IMR-90 (cell line): ENCODE data around the gene VAC14. TPM values are rescaled to one million over a fixed set of nuclear protein-coding genes. Genes with fewer than 3 reads are reported as not detected.

Source experiments
- ATAC-seq: fragments of 200-7000 bp; cut with Tn5 transposase; 2 replicates; pipeline ENCODE4 v1.9.1; 2020; ENCODE audit warnings: low read depth, mild to moderate bottlenecking, moderate library complexity
- BruUV-seq: library from RNA; stranded (reverse); fragments of 400-500 nt; replicated peaks from 2 replicates; lab custom pipeline; 2021; lab: Mats Ljungman, UMichigan
- CTCF ChIA-PET: fragments of 300-600 bp; formaldehyde crosslinking; extraction: SDS; loops from one replicate; lab custom pipeline; 2021; ENCODE audit warnings: antibody characterized with exemption; lab: Yijun Ruan, JAX
- POLR2A ChIA-PET: fragments of 300-600 bp; sonication (Branson Sonifier 250); formaldehyde crosslinking; loops from one replicate; lab custom pipeline; 2022; ENCODE audit warnings: antibody characterized with exemption; ENCODE audit not compliant: unreplicated experiment; lab: Charles Lee
- DNase-seq: peaks from one replicate; pipeline ENCODE4 v3.0.0; 2013
- H2AFZ ChIP-seq: replicated peaks from 2 replicates; pipeline ENCODE3; 2013; ENCODE audit warnings: low read length, mild to moderate bottlenecking; ENCODE audit not compliant: poor library complexity
- H2AK5ac ChIP-seq: 2 replicates; pipeline ENCODE4 v1.6.1; 2013; ENCODE audit warnings: low read depth, low read length, inconsistent platforms
- H2AK9ac ChIP-seq: replicated peaks from 2 replicates; pipeline ENCODE3; 2013; ENCODE audit warnings: mild to moderate bottlenecking, low read depth, low read length, moderate library complexity; ENCODE audit not compliant: poor library complexity
- H2BK120ac ChIP-seq: 2 replicates; pipeline ENCODE4 v1.6.1; 2013; ENCODE audit warnings: low read depth, low read length, inconsistent platforms
- H2BK15ac ChIP-seq: 3 replicates; pipeline ENCODE4 v1.6.1; 2013; ENCODE audit warnings: low read depth, low read length, inconsistent platforms
- H2BK20ac ChIP-seq: 2 replicates; pipeline ENCODE4 v1.6.1; 2013; ENCODE audit warnings: low read depth, mild to moderate bottlenecking, inconsistent platforms, low read length, moderate library complexity
- H2BK5ac ChIP-seq: 2 replicates; pipeline ENCODE4 v1.6.1; 2013; ENCODE audit warnings: mild to moderate bottlenecking, low read depth, low read length, inconsistent platforms; ENCODE audit not compliant: poor library complexity, severe bottlenecking
- H3K14ac ChIP-seq: replicated peaks from 2 replicates; pipeline ENCODE4 v1.6.1; 2013; ENCODE audit warnings: low read depth, low read length, inconsistent platforms
- H3K18ac ChIP-seq: 2 replicates; pipeline ENCODE4 v1.6.1; 2013; ENCODE audit warnings: low read depth, low read length, control low read depth
- H3K23ac ChIP-seq: 2 replicates; pipeline ENCODE4 v1.6.1; 2013; ENCODE audit warnings: low read depth, low read length, inconsistent platforms
- H3K27ac ChIP-seq: 2 replicates; pipeline ENCODE4 v1.5.1; 2013; ENCODE audit warnings: mild to moderate bottlenecking, control low read depth, low read length; ENCODE audit not compliant: insufficient read depth
- H3K27me3 ChIP-seq: 2 replicates; pipeline ENCODE4 v1.6.1; 2013; ENCODE audit warnings: low read length; ENCODE audit not compliant: control insufficient read depth, insufficient read depth
- H3K36me3 ChIP-seq: 2 replicates; pipeline ENCODE4 v1.6.1; 2013; ENCODE audit warnings: low read length, mixed read lengths; ENCODE audit not compliant: control insufficient read depth, insufficient read depth
- H3K4ac ChIP-seq: 2 replicates; pipeline ENCODE4 v1.6.1; 2013; ENCODE audit warnings: low read depth, low read length, inconsistent platforms
- H3K4me1 ChIP-seq: 2 replicates; pipeline ENCODE4 v1.6.1; 2013; ENCODE audit warnings: low read length, mixed read lengths; ENCODE audit not compliant: control insufficient read depth, insufficient read depth
- H3K4me2 ChIP-seq: 2 replicates; pipeline ENCODE4 v1.6.1; 2013; ENCODE audit warnings: low read depth, mild to moderate bottlenecking, control low read depth, low read length, moderate library complexity
- H3K4me3 ChIP-seq: 2 replicates; pipeline ENCODE4 v1.5.1; 2013; ENCODE audit warnings: low read depth, mild to moderate bottlenecking, control low read depth, low read length, moderate library complexity; ENCODE audit not compliant: insufficient read depth
- H3K56ac ChIP-seq: 2 replicates; pipeline ENCODE4 v1.6.1; 2013; ENCODE audit warnings: low read length, inconsistent platforms; ENCODE audit not compliant: insufficient read depth; ENCODE audit errors: extremely low read depth
- H3K79me1 ChIP-seq, 2 experiments: 2 replicates each; pipeline ENCODE4 v1.6.1; 2013; ENCODE audit warnings: low read length in 2 of 2, inconsistent platforms in 1 of 2, low read depth in 1 of 2
- H3K9ac ChIP-seq: 2 replicates; pipeline ENCODE4 v1.6.1; 2013; ENCODE audit warnings: low read depth, low read length, control low read depth
- H3K9me1 ChIP-seq: 2 replicates; pipeline ENCODE4 v1.6.1; 2013; ENCODE audit warnings: low read length, inconsistent platforms; ENCODE audit not compliant: insufficient read depth
- H3K9me3 ChIP-seq: 2 replicates; pipeline ENCODE4 v1.6.1; 2013; ENCODE audit warnings: low read length; ENCODE audit not compliant: control insufficient read depth, insufficient read depth
- H4K20me1 ChIP-seq: 2 replicates; pipeline ENCODE4 v1.6.1; 2013; ENCODE audit warnings: low read length, inconsistent platforms; ENCODE audit not compliant: insufficient read depth
- H4K5ac ChIP-seq: 2 replicates; pipeline ENCODE4 v1.6.1; 2013; ENCODE audit warnings: mild to moderate bottlenecking, low read depth, low read length, control low read depth
- H4K8ac ChIP-seq, 2 experiments: 2 replicates each; pipeline ENCODE4 v1.6.1; 2013; ENCODE audit warnings: low read depth in 2 of 2, low read length in 2 of 2, control low read depth in 1 of 2, inconsistent platforms in 1 of 2
- H4K91ac ChIP-seq: 2 replicates; pipeline ENCODE4 v1.6.1; 2013; ENCODE audit warnings: low read depth, low read length, inconsistent platforms; ENCODE audit not compliant: insufficient read depth
- BHLHE40 ChIP-seq: fragments of 150-350 bp; IDR thresholded peaks from 2 replicates; pipeline ENCODE4 v1.6.1; 2016; ENCODE audit warnings: mild to moderate bottlenecking, low read depth, low read length
- CHD1 ChIP-seq: IDR thresholded peaks from 2 replicates; pipeline ENCODE4 v1.6.1; 2012; ENCODE audit warnings: low read depth, low read length, improper control_type of control experiment
- ELK1 ChIP-seq: fragments of 150-350 bp; IDR thresholded peaks from 2 replicates; pipeline ENCODE4 v1.6.1; 2016; ENCODE audit warnings: low read depth, mild to moderate bottlenecking, low read length, moderate library complexity, borderline replicate concordance
- FOS ChIP-seq: fragments of 150-350 bp; IDR thresholded peaks from 2 replicates; pipeline ENCODE4 v1.6.1; 2016; ENCODE audit warnings: low read depth, low read length
- MAFK ChIP-seq: IDR thresholded peaks from 2 replicates; pipeline ENCODE4 v1.6.1; 2012; ENCODE audit warnings: low read depth, low read length, improper control_type of control experiment
- MXI1 ChIP-seq: IDR thresholded peaks from 2 replicates; pipeline ENCODE4 v1.6.1; 2012; ENCODE audit warnings: low read depth, mild to moderate bottlenecking, low read length, moderate library complexity, borderline replicate concordance
- RAD21 ChIP-seq: IDR thresholded peaks from 2 replicates; pipeline ENCODE4 v1.6.1; 2012; ENCODE audit warnings: low read length, improper control_type of control experiment
- RCOR1 ChIP-seq: IDR thresholded peaks from 2 replicates; pipeline ENCODE4 v1.6.1; 2012; ENCODE audit warnings: mild to moderate bottlenecking, low read length, improper control_type of control experiment; ENCODE audit not compliant: insufficient replicate concordance
- RFX5 ChIP-seq: IDR thresholded peaks from 2 replicates; pipeline ENCODE4 v1.8.0; 2012; ENCODE audit warnings: low read depth, mild to moderate bottlenecking, low read length, moderate library complexity
- WGBS, 2 experiments: methylation state at CpG; one replicate each; pipeline versions ENCODE4 v1.1.5 to v1.1.7; 2013; ENCODE audit warnings: missing lambda C conversion rate in 2 of 2; ENCODE audit not compliant: insufficient read length in 1 of 2; ENCODE audit errors: extremely low coverage in 2 of 2; 5-methylcytosine and 5-hydroxymethylcytosine counted together
- dilution Hi-C: fragments of 300-500 bp; cut with HindIII; formaldehyde crosslinking; loops from one replicate; pipeline ENCODE4 v1.14.3; 2018; ENCODE audit warnings: low sequenced_read_pairs; ENCODE audit not compliant: unreplicated experiment
- in situ Hi-C: fragments of 300-500 bp; cut with MboI; formaldehyde crosslinking; loops from 3 replicates; pipeline ENCODE4 v1.14.3; 2019; ENCODE audit warnings: low sequenced_read_pairs, inconsistent platforms, mixed read lengths
- intact Hi-C: fragments of 100-400 bp; cut with micrococcal nuclease; formaldehyde crosslinking; loops from 2 replicates; pipeline ENCODE4 v1.10.0; 2022
- polyA plus RNA-seq, 3 experiments: library from polyadenylated mRNA; depleted of rRNA; stranded (reverse); fragments of >200 nt; gene quantifications; 2 replicates each; pipeline ENCODE4 v1.2.3, GENCODE V29; 2012; ENCODE audit warnings: low replicate concordance in 1 of 3
- total RNA-seq: library from RNA; depleted of rRNA; stranded (reverse); fragments of >200 nt; gene quantifications from 2 replicates; pipeline ENCODE4 v1.2.3, GENCODE V29; 2012
- TF ChIP-seq, protein P1 (sequence below): conservative IDR thresholded peaks from 2 replicates; pipeline ENCODE4 v1.5.1; 2012; ENCODE audit warnings: mild to moderate bottlenecking, low read depth, low read length, improper control_type of control experiment
- TF ChIP-seq, protein P2 (sequence below): fragments of 150-350 bp; IDR thresholded peaks from 2 replicates; pipeline ENCODE4 v1.6.1; 2017; ENCODE audit warnings: mild to moderate bottlenecking, antibody characterized with exemption, low read length, low read depth

VAC14 gene
- total and polyA plus RNA-seq, 2 of the 4 experiments (the other 2 are of a cell fraction) = 21.1 to 40.2 TPM

DNA sequence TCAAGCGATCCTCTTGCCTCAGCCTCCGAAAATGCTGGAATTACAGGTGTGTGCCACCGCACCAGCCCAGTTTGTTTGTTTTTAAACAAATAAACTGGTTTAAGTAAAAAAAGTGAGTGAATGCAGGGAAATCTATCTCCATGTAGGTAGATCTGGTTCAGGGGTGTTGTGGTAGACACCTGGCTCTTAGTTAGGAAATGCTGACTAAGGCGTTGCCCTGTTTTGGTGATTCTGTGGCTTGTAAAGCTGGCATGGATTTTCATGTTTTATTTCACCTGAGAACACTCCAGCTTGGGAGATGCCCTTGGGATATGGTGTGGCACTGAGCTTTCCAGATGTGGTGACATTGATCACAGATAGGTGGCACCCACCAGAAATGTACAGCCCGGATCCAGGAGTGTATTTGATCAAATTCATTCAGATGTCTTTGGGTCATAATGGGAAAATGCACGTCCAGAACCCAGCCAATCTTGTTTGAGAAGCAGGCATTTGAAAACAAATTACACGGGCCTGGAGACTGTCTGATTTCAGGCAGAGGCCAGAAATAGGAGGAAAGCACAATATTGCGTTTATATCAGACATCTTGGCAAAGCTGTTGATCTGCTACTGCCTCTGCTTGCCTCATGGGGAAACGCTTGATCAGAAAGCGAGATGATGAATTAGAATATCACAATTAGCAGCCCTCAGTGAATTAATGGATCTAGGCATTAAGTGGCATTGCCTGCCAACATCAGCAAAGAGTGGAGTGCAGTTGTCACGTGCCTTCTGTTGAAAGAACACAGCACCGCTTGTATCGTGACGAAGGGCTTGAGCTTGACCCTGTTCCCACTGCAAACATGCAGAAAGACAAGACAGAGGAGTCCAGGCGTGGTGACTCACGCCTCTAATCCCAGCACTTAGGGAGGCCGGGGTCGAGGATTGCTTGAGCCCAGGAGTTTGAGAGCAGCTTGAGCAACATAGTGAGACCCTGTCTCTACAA is 161.9 kb downstream of the VAC14 start:
- H2BK20ac ChIP-seq = peak overlapping the region; percentile 30
- peak overlapping the region; percentile 65 for H2AFZ ChIP-seq
- peak overlapping the region; percentile 43; the same call in 1 of the 3 replicates for H2BK15ac ChIP-seq
- peak overlapping the region; percentile 15 for H3K14ac ChIP-seq
- H3K9me3 ChIP-seq = no peaks in the 10 kb centered on the region
- POLR2A ChIA-PET = no interaction called here
- H3K4ac ChIP-seq = peak overlapping the region; percentile 42
- peak; percentile 87 for DNase-seq
- peak overlapping the region; percentile 12; the same call in 1 of the 2 replicates for H4K91ac ChIP-seq
- no peaks in the 10 kb centered on the region for H3K27me3 ChIP-seq
- peaks cover 11% of the 10 kb centered on the region for H3K4me1 ChIP-seq
- H4K5ac ChIP-seq = peak overlapping the region; percentile 35; the same call in 1 of the 2 replicates
- in situ Hi-C loops = no loop called here
- peak overlapping the region; percentile 53 for H2BK120ac ChIP-seq
- H2AK5ac ChIP-seq = peak overlapping the region; percentile 57
- intact Hi-C loops = loop anchor here (5.0 kb wide), 2 partner anchors 47 to 67 kb away; no protein-coding TSS in a partner anchor
- no TSS peak for BruUV-seq
- H3K18ac ChIP-seq = peak overlapping the region; percentile 32; the same call in 1 of the 2 replicates
- H4K20me1 ChIP-seq = peaks cover 5% of the 10 kb centered on the region; the same call in 1 of the 2 replicates
- H3K23ac ChIP-seq = no peak overlapping the region; the same call in 1 of the 2 replicates
- dilution Hi-C loops = no loop called here
- peak overlapping the region; percentile 16; the same call in 1 of the 2 replicates for H3K4me2 ChIP-seq
- H3K36me3 ChIP-seq = no peaks in the 10 kb centered on the region
- 49% methylated on average over 8 of the region's 18 CpGs; no CpG with 5 or more reads in 1 of the 2 experiments for WGBS, 2 experiments
- peak; percentile 58 for ATAC-seq
- H3K79me1 ChIP-seq = no peaks in the 10 kb centered on the region
- H3K27ac ChIP-seq = peak overlapping the region; percentile 25; the same call in 1 of the 2 replicates
- H4K8ac ChIP-seq = peak overlapping the region in 1 of 2 experiments; percentile 51; a peak in 1 of 4 replicates
- H2BK5ac ChIP-seq = peak overlapping the region; percentile 25
- peaks cover 9% of the 10 kb centered on the region for H3K9me1 ChIP-seq
- H3K4me3 ChIP-seq = no peak overlapping the region
- H3K9ac ChIP-seq = no peak overlapping the region
- H2AK9ac ChIP-seq = peak overlapping the region; percentile 22
- CTCF ChIA-PET = interaction anchor here (0.7 to 1.7 kb wide), 3 partner anchors 15 to 261 kb away, joined by 3 to 5 read pairs (median 5); no protein-coding TSS in a partner anchor
- no peak overlapping the region for H3K56ac ChIP-seq
- TF ChIP-seq CHD1 (no peak), MXI1 (no peak), RCOR1 (no peak), ELK1 (no peak), RAD21 (no peak), BHLHE40 (peak; percentile 94), FOS (peak; percentile 57; the same call in 1 of the 2 replicates), MAFK (peak; percentile 73; the same call in 1 of the 2 replicates), RFX5 (no peak)
- TF ChIP-seq, protein P1, sequence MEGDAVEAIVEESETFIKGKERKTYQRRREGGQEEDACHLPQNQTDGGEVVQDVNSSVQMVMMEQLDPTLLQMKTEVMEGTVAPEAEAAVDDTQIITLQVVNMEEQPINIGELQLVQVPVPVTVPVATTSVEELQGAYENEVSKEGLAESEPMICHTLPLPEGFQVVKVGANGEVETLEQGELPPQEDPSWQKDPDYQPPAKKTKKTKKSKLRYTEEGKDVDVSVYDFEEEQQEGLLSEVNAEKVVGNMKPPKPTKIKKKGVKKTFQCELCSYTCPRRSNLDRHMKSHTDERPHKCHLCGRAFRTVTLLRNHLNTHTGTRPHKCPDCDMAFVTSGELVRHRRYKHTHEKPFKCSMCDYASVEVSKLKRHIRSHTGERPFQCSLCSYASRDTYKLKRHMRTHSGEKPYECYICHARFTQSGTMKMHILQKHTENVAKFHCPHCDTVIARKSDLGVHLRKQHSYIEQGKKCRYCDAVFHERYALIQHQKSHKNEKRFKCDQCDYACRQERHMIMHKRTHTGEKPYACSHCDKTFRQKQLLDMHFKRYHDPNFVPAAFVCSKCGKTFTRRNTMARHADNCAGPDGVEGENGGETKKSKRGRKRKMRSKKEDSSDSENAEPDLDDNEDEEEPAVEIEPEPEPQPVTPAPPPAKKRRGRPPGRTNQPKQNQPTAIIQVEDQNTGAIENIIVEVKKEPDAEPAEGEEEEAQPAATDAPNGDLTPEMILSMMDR = no peak
- TF ChIP-seq, protein P2, sequence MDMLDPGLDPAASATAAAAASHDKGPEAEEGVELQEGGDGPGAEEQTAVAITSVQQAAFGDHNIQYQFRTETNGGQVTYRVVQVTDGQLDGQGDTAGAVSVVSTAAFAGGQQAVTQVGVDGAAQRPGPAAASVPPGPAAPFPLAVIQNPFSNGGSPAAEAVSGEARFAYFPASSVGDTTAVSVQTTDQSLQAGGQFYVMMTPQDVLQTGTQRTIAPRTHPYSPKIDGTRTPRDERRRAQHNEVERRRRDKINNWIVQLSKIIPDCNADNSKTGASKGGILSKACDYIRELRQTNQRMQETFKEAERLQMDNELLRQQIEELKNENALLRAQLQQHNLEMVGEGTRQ = peak; percentile 83
